IMR-90 (cell line): ENCODE data around the gene KDM5B. TPM values are rescaled to one million over a fixed set of nuclear protein-coding genes. Genes with fewer than 3 reads are reported as not detected.

Experiments
- ATAC-seq: fragments of 200-7000 bp; cut with Tn5 transposase; 2 replicates; pipeline ENCODE4 v1.9.1; 2020; ENCODE audit warnings: low read depth, mild to moderate bottlenecking, moderate library complexity
- BruUV-seq: library from RNA; stranded (reverse); fragments of 400-500 nt; replicated peaks from 2 replicates; lab custom pipeline; 2021; lab: Mats Ljungman, UMichigan
- CTCF ChIA-PET: fragments of 300-600 bp; formaldehyde crosslinking; extraction: SDS; loops from one replicate; lab custom pipeline; 2021; ENCODE audit warnings: antibody characterized with exemption; lab: Yijun Ruan, JAX
- POLR2A ChIA-PET: fragments of 300-600 bp; sonication (Branson Sonifier 250); formaldehyde crosslinking; loops from one replicate; lab custom pipeline; 2022; ENCODE audit warnings: antibody characterized with exemption; ENCODE audit not compliant: unreplicated experiment; lab: Charles Lee
- DNase-seq: peaks from one replicate; pipeline ENCODE4 v3.0.0; 2013
- H2AFZ ChIP-seq: replicated peaks from 2 replicates; pipeline ENCODE3; 2013; ENCODE audit warnings: low read length, mild to moderate bottlenecking; ENCODE audit not compliant: poor library complexity
- H2AK5ac ChIP-seq: 2 replicates; pipeline ENCODE4 v1.6.1; 2013; ENCODE audit warnings: low read depth, low read length, inconsistent platforms
- H2AK9ac ChIP-seq: replicated peaks from 2 replicates; pipeline ENCODE3; 2013; ENCODE audit warnings: mild to moderate bottlenecking, low read depth, low read length, moderate library complexity; ENCODE audit not compliant: poor library complexity
- H2BK120ac ChIP-seq: 2 replicates; pipeline ENCODE4 v1.6.1; 2013; ENCODE audit warnings: low read depth, low read length, inconsistent platforms
- H2BK15ac ChIP-seq: 3 replicates; pipeline ENCODE4 v1.6.1; 2013; ENCODE audit warnings: low read depth, low read length, inconsistent platforms
- H2BK20ac ChIP-seq: 2 replicates; pipeline ENCODE4 v1.6.1; 2013; ENCODE audit warnings: low read depth, mild to moderate bottlenecking, inconsistent platforms, low read length, moderate library complexity
- H2BK5ac ChIP-seq: 2 replicates; pipeline ENCODE4 v1.6.1; 2013; ENCODE audit warnings: mild to moderate bottlenecking, low read depth, low read length, inconsistent platforms; ENCODE audit not compliant: poor library complexity, severe bottlenecking
- H3K14ac ChIP-seq: replicated peaks from 2 replicates; pipeline ENCODE4 v1.6.1; 2013; ENCODE audit warnings: low read depth, low read length, inconsistent platforms
- H3K18ac ChIP-seq: 2 replicates; pipeline ENCODE4 v1.6.1; 2013; ENCODE audit warnings: low read depth, low read length, control low read depth
- H3K23ac ChIP-seq: 2 replicates; pipeline ENCODE4 v1.6.1; 2013; ENCODE audit warnings: low read depth, low read length, inconsistent platforms
- H3K27ac ChIP-seq: 2 replicates; pipeline ENCODE4 v1.5.1; 2013; ENCODE audit warnings: mild to moderate bottlenecking, control low read depth, low read length; ENCODE audit not compliant: insufficient read depth
- H3K27me3 ChIP-seq: 2 replicates; pipeline ENCODE4 v1.6.1; 2013; ENCODE audit warnings: low read length; ENCODE audit not compliant: control insufficient read depth, insufficient read depth
- H3K36me3 ChIP-seq: 2 replicates; pipeline ENCODE4 v1.6.1; 2013; ENCODE audit warnings: low read length, mixed read lengths; ENCODE audit not compliant: control insufficient read depth, insufficient read depth
- H3K4ac ChIP-seq: 2 replicates; pipeline ENCODE4 v1.6.1; 2013; ENCODE audit warnings: low read depth, low read length, inconsistent platforms
- H3K4me1 ChIP-seq: 2 replicates; pipeline ENCODE4 v1.6.1; 2013; ENCODE audit warnings: low read length, mixed read lengths; ENCODE audit not compliant: control insufficient read depth, insufficient read depth
- H3K4me2 ChIP-seq: 2 replicates; pipeline ENCODE4 v1.6.1; 2013; ENCODE audit warnings: low read depth, mild to moderate bottlenecking, control low read depth, low read length, moderate library complexity
- H3K4me3 ChIP-seq: 2 replicates; pipeline ENCODE4 v1.5.1; 2013; ENCODE audit warnings: low read depth, mild to moderate bottlenecking, control low read depth, low read length, moderate library complexity; ENCODE audit not compliant: insufficient read depth
- H3K56ac ChIP-seq: 2 replicates; pipeline ENCODE4 v1.6.1; 2013; ENCODE audit warnings: low read length, inconsistent platforms; ENCODE audit not compliant: insufficient read depth; ENCODE audit errors: extremely low read depth
- H3K79me1 ChIP-seq, 2 experiments: 2 replicates each; pipeline ENCODE4 v1.6.1; 2013; ENCODE audit warnings: low read length in 2 of 2, inconsistent platforms in 1 of 2, low read depth in 1 of 2
- H3K9ac ChIP-seq: 2 replicates; pipeline ENCODE4 v1.6.1; 2013; ENCODE audit warnings: low read depth, low read length, control low read depth
- H3K9me1 ChIP-seq: 2 replicates; pipeline ENCODE4 v1.6.1; 2013; ENCODE audit warnings: low read length, inconsistent platforms; ENCODE audit not compliant: insufficient read depth
- H3K9me3 ChIP-seq: 2 replicates; pipeline ENCODE4 v1.6.1; 2013; ENCODE audit warnings: low read length; ENCODE audit not compliant: control insufficient read depth, insufficient read depth
- H4K20me1 ChIP-seq: 2 replicates; pipeline ENCODE4 v1.6.1; 2013; ENCODE audit warnings: low read length, inconsistent platforms; ENCODE audit not compliant: insufficient read depth
- H4K5ac ChIP-seq: 2 replicates; pipeline ENCODE4 v1.6.1; 2013; ENCODE audit warnings: mild to moderate bottlenecking, low read depth, low read length, control low read depth
- H4K8ac ChIP-seq, 2 experiments: 2 replicates each; pipeline ENCODE4 v1.6.1; 2013; ENCODE audit warnings: low read depth in 2 of 2, low read length in 2 of 2, control low read depth in 1 of 2, inconsistent platforms in 1 of 2
- H4K91ac ChIP-seq: 2 replicates; pipeline ENCODE4 v1.6.1; 2013; ENCODE audit warnings: low read depth, low read length, inconsistent platforms; ENCODE audit not compliant: insufficient read depth
- BHLHE40 ChIP-seq: fragments of 150-350 bp; IDR thresholded peaks from 2 replicates; pipeline ENCODE4 v1.6.1; 2016; ENCODE audit warnings: mild to moderate bottlenecking, low read depth, low read length
- CEBPB ChIP-seq: IDR thresholded peaks from 2 replicates; pipeline ENCODE4 v1.6.1; 2012; ENCODE audit warnings: low read depth, low read length, improper control_type of control experiment
- CHD1 ChIP-seq: IDR thresholded peaks from 2 replicates; pipeline ENCODE4 v1.6.1; 2012; ENCODE audit warnings: low read depth, low read length, improper control_type of control experiment
- CTCF ChIP-seq: conservative IDR thresholded peaks from 2 replicates; pipeline ENCODE4 v1.5.1; 2012; ENCODE audit warnings: mild to moderate bottlenecking, low read depth, low read length, improper control_type of control experiment
- ELK1 ChIP-seq: fragments of 150-350 bp; IDR thresholded peaks from 2 replicates; pipeline ENCODE4 v1.6.1; 2016; ENCODE audit warnings: low read depth, mild to moderate bottlenecking, low read length, moderate library complexity, borderline replicate concordance
- FOS ChIP-seq: fragments of 150-350 bp; IDR thresholded peaks from 2 replicates; pipeline ENCODE4 v1.6.1; 2016; ENCODE audit warnings: low read depth, low read length
- MXI1 ChIP-seq: IDR thresholded peaks from 2 replicates; pipeline ENCODE4 v1.6.1; 2012; ENCODE audit warnings: low read depth, mild to moderate bottlenecking, low read length, moderate library complexity, borderline replicate concordance
- NFE2L2 ChIP-seq: fragments of 150-350 bp; IDR thresholded peaks from 2 replicates; pipeline ENCODE4 v1.6.1; 2016; ENCODE audit warnings: low read depth, mild to moderate bottlenecking, low read length
- POLR2A ChIP-seq: IDR thresholded peaks from 2 replicates; pipeline ENCODE4 v1.6.1; 2012; ENCODE audit warnings: mild to moderate bottlenecking, low read depth, low read length
- RAD21 ChIP-seq: IDR thresholded peaks from 2 replicates; pipeline ENCODE4 v1.6.1; 2012; ENCODE audit warnings: low read length, improper control_type of control experiment
- RCOR1 ChIP-seq: IDR thresholded peaks from 2 replicates; pipeline ENCODE4 v1.6.1; 2012; ENCODE audit warnings: mild to moderate bottlenecking, low read length, improper control_type of control experiment; ENCODE audit not compliant: insufficient replicate concordance
- RFX5 ChIP-seq: IDR thresholded peaks from 2 replicates; pipeline ENCODE4 v1.8.0; 2012; ENCODE audit warnings: low read depth, mild to moderate bottlenecking, low read length, moderate library complexity
- SMC3 ChIP-seq: fragments of 150-350 bp; IDR thresholded peaks from 2 replicates; pipeline ENCODE4 v1.6.1; 2016; ENCODE audit warnings: low read depth, mild to moderate bottlenecking, antibody characterized with exemption, low read length, moderate library complexity
- USF2 ChIP-seq: fragments of 150-350 bp; IDR thresholded peaks from 2 replicates; pipeline ENCODE4 v1.6.1; 2017; ENCODE audit warnings: mild to moderate bottlenecking, antibody characterized with exemption, low read length, low read depth
- WGBS, 2 experiments: methylation state at CpG; one replicate each; pipeline versions ENCODE4 v1.1.5 to v1.1.7; 2013; ENCODE audit warnings: missing lambda C conversion rate in 2 of 2; ENCODE audit not compliant: insufficient read length in 1 of 2; ENCODE audit errors: extremely low coverage in 2 of 2; 5-methylcytosine and 5-hydroxymethylcytosine counted together
- dilution Hi-C: fragments of 300-500 bp; cut with HindIII; formaldehyde crosslinking; loops from one replicate; pipeline ENCODE4 v1.14.3; 2018; ENCODE audit warnings: low sequenced_read_pairs; ENCODE audit not compliant: unreplicated experiment
- in situ Hi-C: fragments of 300-500 bp; cut with MboI; formaldehyde crosslinking; loops from 3 replicates; pipeline ENCODE4 v1.14.3; 2019; ENCODE audit warnings: low sequenced_read_pairs, inconsistent platforms, mixed read lengths
- intact Hi-C: fragments of 100-400 bp; cut with micrococcal nuclease; formaldehyde crosslinking; loops from 2 replicates; pipeline ENCODE4 v1.10.0; 2022
- polyA plus RNA-seq, 3 experiments: library from polyadenylated mRNA; depleted of rRNA; stranded (reverse); fragments of >200 nt; gene quantifications; 2 replicates each; pipeline ENCODE4 v1.2.3, GENCODE V29; 2012; ENCODE audit warnings: low replicate concordance in 1 of 3
- total RNA-seq: library from RNA; depleted of rRNA; stranded (reverse); fragments of >200 nt; gene quantifications from 2 replicates; pipeline ENCODE4 v1.2.3, GENCODE V29; 2012

The KDM5B gene
- total and polyA plus RNA-seq, 2 of the 4 experiments (the other 2 are of a cell fraction) = 28.8 to 82.1 TPM

GRCh38 chr1:202702088-202702487 is 106.1 kb downstream of the KDM5B start:
- Histone ChIP-seq H3K4me2 (no peak overlapping the region), H4K20me1 (peaks cover 3% of the 10 kb centered on the region; the same call in 1 of the 2 replicates), H3K27ac (no peak overlapping the region), H3K27me3 (peaks cover 85% of the 10 kb centered on the region), H4K91ac (no peak overlapping the region), H2AK9ac (no peak overlapping the region), H3K4ac (no peak overlapping the region), H2BK5ac (no peak overlapping the region), H3K79me1 (no peaks in the 10 kb centered on the region), H3K4me3 (no peak overlapping the region), H2BK120ac (no peak overlapping the region), H3K9me1 (no peaks in the 10 kb centered on the region), H2BK20ac (no peak overlapping the region), H4K5ac (no peak overlapping the region), H3K36me3 (no peaks in the 10 kb centered on the region), H3K14ac (no peak overlapping the region), H3K23ac (no peak overlapping the region), H2BK15ac (no peak overlapping the region), H3K9me3 (no peaks in the 10 kb centered on the region), H3K4me1 (no peaks in the 10 kb centered on the region), H4K8ac (no peak overlapping the region), H2AK5ac (no peak overlapping the region), H2AFZ (no peak overlapping the region), H3K18ac (no peak overlapping the region), H3K9ac (no peak overlapping the region), H3K56ac (no peak overlapping the region)
- no peak for ATAC-seq
- CTCF ChIA-PET = no interaction called here
- no CpG with 5 or more reads among the region's 5 CpGs for WGBS, 2 experiments
- POLR2A ChIA-PET = no interaction called here
- in situ Hi-C loops (no loop called here), dilution Hi-C loops (no loop called here), intact Hi-C loops (no loop called here)
- no peak for DNase-seq
- no TSS peak for BruUV-seq
- TF ChIP-seq POLR2A = no peak
- TF ChIP-seq SMC3 = no peak
- TF ChIP-seq CEBPB = no peak
- TF ChIP-seq NFE2L2 = no peak
- no peak for TF ChIP-seq RCOR1
- TF ChIP-seq USF2 = no peak
- TF ChIP-seq MXI1 = no peak
- no peak for TF ChIP-seq FOS
- TF ChIP-seq BHLHE40 = no peak
- TF ChIP-seq CTCF = no peak
- no peak for TF ChIP-seq RAD21
- TF ChIP-seq ELK1 = no peak
- no peak for TF ChIP-seq CHD1
- TF ChIP-seq RFX5 = no peak
